ENCODE data around the gene CYP2A6.
"Not testable (repeated sequence)": the region's sequence is repeated elsewhere in the genome, so short reads cannot be mapped to it uniquely, and the experiment has no call there.

CYP2A6 gene

GRCh38 chr19:40818480-40819399 lies 31.5 kb downstream of the CYP2A6 start:
- DNase-seq, result peak; percentile 86

DNA sequence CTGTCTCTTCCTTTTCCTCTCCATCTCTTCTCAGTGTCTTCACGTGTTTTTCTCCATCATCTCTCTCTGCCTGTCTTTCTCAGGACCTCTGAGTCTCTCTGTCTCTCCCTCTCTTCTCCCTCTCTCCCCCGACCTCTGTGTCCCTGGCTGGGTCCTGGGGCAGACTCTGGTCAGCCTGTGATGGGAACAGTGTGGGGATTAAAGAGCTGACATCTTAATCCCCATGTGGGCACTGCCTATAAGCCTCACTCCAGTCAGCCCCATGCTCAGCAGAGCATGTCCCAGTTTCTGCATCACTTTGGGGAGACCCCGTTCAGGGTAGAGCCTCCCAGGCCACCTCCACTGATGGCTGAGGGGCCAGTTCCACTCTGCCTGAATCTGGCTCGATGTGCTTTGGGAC lies 35.0 kb downstream of the CYP2A6 start:
- DNase-seq, result no peak

DNA sequence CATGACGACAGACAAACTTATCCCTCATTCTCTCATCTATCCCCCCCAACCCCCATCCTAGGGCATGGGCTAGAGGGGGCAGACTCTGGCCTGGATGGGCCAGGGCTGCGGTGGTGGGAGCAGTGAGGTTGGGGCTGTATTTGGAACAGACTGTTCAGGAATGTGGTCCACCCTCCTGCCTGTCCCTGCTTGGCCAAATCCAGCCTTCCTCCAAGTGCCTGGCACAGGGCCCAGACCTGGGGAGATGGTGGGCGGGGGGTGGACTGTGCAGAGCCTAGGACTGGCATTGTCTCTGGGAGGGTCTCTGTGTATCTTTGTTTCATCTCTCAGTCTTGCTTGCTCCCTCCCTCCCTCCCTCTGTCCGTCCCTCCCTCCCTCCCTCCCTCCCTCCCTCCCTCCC lies 37.1 kb downstream of the CYP2A6 start:
- DNase-seq, result no peak

DNA sequence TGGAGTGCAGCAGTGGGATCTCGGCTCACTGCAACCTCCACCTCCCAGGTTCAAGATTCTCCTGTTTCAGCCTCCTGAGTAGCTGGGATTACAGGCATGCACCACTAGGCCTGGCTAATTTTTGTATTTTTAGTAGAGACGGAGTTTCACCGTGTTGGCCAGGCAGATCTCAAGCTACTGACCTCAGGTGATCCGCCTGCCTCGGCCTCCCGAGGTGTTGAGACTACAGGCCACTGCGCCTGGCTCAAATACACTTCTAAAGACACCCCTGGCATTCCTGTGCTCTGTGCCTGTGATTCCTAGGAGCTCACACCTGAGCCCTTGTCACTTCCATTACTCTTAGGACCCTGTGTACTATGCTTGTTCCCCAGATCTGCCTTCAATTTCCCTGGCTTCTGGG lies 37.7 kb downstream of the CYP2A6 start:
- not testable (repeated sequence) for DNase-seq

DNA sequence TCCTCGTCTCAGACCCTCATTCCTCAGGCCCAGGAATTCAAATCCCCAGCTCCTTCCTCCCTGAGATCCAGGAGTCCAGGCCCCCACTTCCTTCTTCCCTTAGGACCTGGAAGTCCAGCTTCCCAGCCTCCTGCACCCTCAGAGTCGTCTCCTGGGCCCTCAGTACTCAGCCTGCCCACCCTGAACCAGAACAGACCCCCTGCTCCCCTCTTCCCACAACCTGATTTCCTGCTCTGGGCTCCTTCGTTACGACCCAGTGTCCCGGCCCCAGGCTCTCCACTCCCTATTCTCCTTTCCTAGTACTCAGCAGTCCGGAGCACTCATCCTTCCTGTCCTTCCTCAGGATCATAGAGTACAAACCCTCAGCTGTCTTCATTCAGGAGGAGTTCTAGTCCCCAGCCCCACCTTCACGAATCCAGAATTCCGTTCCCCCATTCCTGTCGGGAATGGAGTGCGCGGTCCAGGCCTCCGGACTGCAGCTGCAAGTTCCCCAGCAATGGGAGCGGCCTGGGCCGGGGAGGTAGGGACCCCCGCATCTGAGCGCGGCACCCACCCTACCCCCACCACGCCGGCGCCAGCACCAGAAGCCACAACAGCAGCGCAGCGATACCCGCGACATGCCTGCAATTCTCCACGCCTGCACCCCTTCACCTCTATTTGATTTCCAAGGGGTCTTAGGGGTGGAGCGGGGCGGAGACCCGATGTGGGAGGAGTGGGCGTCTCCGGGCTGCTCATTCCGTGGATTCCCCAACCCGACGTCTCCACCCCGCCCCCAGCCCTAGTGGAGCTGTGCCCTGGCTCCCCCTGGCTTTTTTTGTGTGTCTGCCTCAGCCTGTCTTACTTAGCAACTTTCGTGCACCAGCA lies 38.5 kb downstream of the CYP2A6 start:
- no peak for DNase-seq

GRCh38 chr19:40810649-40811408 lies 39.4 kb downstream of the CYP2A6 start:
- DNase-seq, result peak; percentile 76

DNA sequence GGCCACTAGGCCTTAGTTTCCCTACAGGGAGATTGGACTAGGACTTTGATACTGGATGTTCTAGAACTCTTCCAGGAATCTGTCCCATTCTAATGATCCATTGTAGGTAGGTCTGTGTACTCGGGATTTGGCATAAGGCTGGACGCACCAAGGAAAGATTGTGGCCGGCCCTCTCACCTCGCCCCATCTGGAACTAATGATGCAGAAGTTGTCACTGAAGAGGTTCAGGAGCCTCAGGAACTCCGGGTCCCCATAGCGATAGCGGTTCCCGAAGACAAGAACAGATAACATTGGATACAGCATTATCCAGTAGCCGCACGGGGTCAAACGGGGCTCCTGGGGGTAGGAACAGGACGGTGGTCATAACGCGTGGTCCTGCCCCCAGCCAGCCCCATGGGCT lies 40.1 kb downstream of the CYP2A6 start:
- no peak for DNase-seq

- no peak for DNase-seq
Measured at GRCh38 chr19:40809358-40810086, 40.7 kb downstream of the CYP2A6 start.

DNA sequence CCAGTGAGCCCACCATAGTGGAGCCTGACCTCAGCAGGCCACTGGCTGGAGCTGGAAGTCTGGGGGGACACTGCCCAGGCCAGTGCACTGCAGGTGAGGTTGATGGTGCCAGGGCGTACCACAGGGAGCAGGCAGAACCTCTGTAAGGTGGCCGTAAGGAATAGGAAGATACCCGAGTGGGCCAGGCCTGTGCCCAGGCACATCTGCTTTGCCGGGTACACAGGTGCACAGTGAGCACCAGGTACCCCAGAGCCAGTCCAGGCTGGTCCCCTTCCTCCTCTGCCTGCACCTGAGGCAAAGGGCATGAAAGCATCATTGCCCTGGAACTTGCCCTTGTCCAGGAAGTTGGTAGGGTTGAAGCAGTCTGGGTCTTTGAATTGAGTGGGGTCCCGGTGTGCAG lies 41.8 kb downstream of the CYP2A6 start:
- DNase-seq, result no peak

- no peak for DNase-seq
Measured at GRCh38 chr19:40808021-40808325, 42.3 kb downstream of the CYP2A6 start.

- DNase-seq, result no peak
Measured at GRCh38 chr19:40807147-40808020, 42.9 kb downstream of the CYP2A6 start.

GRCh38 chr19:40806423-40807146 lies 43.7 kb downstream of the CYP2A6 start:
- DNase-seq, result peak; percentile 92

GRCh38 chr19:40805258-40805868 lies 44.9 kb downstream of the CYP2A6 start:
- no peak for DNase-seq

DNA sequence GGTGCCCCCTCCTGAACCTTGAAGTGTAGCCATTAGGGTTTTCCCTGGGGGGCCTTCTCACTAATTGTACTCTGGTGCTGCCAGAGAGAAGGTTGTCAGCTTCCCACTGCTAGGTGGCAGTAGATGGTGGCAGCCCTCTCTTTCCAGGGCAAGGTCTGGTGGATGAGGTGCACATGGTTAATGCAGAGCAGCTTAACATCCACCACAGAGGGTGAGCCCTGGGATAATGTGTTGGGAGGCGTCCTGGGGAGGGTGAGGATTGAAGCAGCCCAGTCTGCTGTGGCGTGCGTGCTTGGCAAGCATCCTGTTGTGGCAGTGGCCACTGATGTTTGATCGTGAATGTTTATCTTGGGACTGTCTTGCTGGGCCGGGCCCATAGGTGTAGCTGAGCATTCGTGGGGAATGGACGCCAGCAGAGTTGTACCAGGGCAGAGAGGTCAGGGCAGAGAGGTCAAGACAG lies 45.4 kb downstream of the CYP2A6 start:
- no peak for DNase-seq

- peak; percentile 64 for DNase-seq
Measured at GRCh38 chr19:40803857-40804782, 46.1 kb downstream of the CYP2A6 start.

DNA sequence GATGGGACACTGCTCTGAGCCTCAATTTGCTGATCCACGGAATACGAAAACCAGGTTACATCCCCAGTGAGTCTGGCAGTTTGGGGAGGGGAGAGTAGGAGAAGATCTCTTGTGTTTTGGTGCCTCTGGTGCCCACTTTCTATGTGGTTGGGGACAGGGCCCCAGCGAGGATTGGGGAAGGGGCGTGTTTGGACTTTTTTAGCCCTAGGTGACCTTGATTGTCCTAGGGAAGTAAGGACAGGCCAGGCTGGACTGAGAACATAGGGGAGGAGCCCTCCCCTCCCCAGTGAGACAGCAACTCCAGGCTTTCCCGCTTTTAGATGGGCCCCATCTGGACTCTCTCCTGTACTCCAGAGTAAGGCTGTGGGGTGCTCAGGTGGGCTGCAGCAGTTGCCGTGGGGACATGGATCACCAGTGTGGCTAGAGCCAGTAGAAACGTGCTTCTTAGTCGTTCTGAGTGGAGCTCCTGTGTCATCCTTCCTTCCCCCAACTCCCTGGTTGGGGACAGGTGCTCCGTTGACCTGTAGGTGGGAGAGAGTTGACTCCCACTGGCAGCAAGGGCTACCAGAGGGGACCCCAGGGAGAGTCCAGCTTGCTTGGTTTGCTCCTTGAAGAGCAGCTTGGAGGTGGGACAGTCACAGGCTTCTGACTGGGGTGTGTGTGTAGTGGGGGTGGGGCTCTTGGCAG lies 46.9 kb downstream of the CYP2A6 start:
- no peak for DNase-seq

GRCh38 chr19:40802300-40803169 lies 47.7 kb downstream of the CYP2A6 start:
- DNase-seq, result peak; percentile 53

All from activated CD8-positive, alpha-beta memory T cell treated with anti-CD3 and anti-CD28 coated beads, Interleukin-2, amount 50 U/mL, for 48 hours (primary cell).